Muscle layer of colon (tissue), 2 donors: ENCODE measurements around the gene ABCA3.

ENCODE experiments used
- H3K27ac ChIP-seq: one replicate; pipeline ENCODE4 v1.7.0; 2013; ENCODE audit warnings: low read depth, mild to moderate bottlenecking, low read length, moderate library complexity
- H3K27me3 ChIP-seq, 2 donors: one replicate each; pipeline ENCODE4 v1.7.0; 2013; ENCODE audit warnings: low read length in 2 of 2, mild to moderate bottlenecking in 2 of 2; ENCODE audit not compliant: insufficient read depth in 2 of 2, control insufficient read depth in 1 of 2
- H3K36me3 ChIP-seq: one replicate; pipeline ENCODE4 v1.7.0; 2013; ENCODE audit warnings: mild to moderate bottlenecking, low read length; ENCODE audit not compliant: insufficient read depth
- H3K4me1 ChIP-seq: one replicate; pipeline ENCODE4 v1.7.0; 2013; ENCODE audit warnings: mild to moderate bottlenecking, low read length; ENCODE audit not compliant: insufficient read depth
- H3K4me3 ChIP-seq, 2 donors: one replicate each; pipeline ENCODE4 v1.7.0; 2013; ENCODE audit warnings: low read length in 2 of 2, low read depth in 1 of 2, mild to moderate bottlenecking in 1 of 2, moderate library complexity in 1 of 2
- H3K9ac ChIP-seq: one replicate; pipeline ENCODE4 v1.7.0; 2013; ENCODE audit warnings: low read length
- H3K9me3 ChIP-seq: one replicate; pipeline ENCODE4 v1.7.0; 2013; ENCODE audit warnings: mild to moderate bottlenecking, low read length
- donor health status: abdominal sarcoma.
- donor health status: Adenocarcinoma of cecum.

The ABCA3 gene

DNA sequence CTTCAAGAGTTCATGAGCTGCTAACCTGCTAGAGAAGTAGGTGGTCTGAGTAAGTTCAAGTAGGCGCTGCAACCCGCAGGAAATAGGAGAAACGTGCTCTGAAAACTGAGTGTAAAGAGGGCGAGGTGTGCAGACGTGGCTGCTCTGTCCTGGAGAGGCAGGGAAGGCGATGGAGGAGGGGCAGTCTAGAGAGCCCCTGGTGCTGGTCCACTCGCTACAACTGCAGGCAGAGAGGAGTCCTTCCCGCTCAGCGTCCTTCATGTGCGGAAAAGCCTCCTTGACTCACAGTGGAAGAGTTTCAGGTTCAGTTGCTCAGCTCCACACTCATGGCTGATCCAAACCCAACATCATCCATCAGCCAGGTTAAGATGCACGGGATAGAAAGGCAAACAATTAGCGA, 12.1 kb downstream of the ABCA3 start:
- peaks cover 15% of the 10 kb centered on the region for H3K36me3 ChIP-seq
- H3K4me1 ChIP-seq, result no peaks in the 10 kb centered on the region
- H3K9ac ChIP-seq, result no peak overlapping the region
- H3K4me3 ChIP-seq, result no peak overlapping the region
- no peaks in the 10 kb centered on the region for H3K9me3 ChIP-seq
- no peaks in the 10 kb centered on the region for H3K27me3 ChIP-seq
- no peak overlapping the region for H3K27ac ChIP-seq

DNA sequence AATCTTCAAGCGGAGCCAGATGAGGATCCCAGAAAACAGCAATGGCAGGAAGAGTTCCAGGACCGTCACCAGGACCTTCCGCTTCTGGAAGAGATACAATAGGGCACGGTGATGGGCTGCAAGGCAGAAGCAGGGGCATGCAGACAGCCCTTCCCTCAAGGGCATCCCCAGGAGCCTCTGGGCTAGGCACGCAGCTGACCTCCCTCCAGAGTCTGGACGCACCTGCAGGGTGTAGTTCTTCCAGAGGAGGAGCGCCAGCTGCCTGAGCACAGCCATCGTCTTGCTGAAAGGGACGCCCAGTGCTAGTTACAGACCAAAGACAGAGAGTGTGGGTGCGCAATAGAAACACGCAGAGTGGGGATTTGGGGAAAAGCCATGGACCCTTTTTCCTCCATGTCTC, 14.3 kb downstream of the ABCA3 start:
- Histone ChIP-seq H3K9me3 (no peaks in the 10 kb centered on the region), H3K27me3 (no peaks in the 10 kb centered on the region), H3K27ac (no peak overlapping the region), H3K9ac (no peak overlapping the region), H3K4me3 (no peak overlapping the region), H3K4me1 (no peaks in the 10 kb centered on the region), H3K36me3 (peaks cover 19% of the 10 kb centered on the region)

DNA sequence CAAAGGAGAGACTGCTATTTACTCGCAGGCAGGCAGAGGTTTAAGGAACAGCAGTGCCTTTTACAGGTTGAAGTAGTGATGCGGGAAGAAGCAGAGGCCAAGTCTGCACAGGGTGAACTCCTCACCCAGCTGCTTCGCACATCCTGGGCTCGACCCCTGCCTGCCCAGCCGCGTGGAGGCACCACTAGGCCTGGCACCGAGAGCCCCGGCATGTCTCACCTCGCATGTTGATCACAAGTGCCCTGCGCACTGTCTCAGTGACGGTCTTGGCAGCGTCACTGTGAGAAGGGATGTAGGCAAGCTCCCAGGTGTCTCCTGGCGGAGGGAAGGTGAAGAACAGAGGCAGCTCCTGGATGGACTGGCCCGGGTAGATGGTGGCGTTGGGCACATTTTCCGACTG, 14.7 kb downstream of the ABCA3 start:
- H3K36me3 ChIP-seq, result peaks cover 23% of the 10 kb centered on the region
- no peak overlapping the region for H3K4me3 ChIP-seq

DNA sequence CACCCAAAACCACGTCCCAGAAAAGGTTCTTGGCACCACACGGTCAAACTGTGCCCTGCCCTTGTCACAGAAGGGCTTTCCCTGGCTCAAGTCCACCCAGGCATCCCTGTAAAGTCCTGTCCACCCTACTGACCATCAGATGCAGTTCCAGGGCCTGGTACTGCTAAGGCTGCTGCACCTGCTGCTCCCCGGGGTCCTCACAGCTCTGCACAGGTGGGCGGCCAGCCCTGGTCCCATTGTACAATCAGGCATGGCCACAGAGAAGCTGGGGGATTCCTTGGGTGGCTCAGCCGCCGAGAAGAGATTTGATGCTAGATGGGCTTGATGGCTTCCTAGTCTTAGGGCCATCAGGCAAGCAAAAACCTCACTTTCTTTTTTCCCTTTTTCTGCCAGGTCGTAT, 15.3 kb downstream of the ABCA3 start:
- H3K27ac ChIP-seq, result no peak overlapping the region
- no peak overlapping the region for H3K9ac ChIP-seq
- H3K36me3 ChIP-seq, result peaks cover 24% of the 10 kb centered on the region

More for the DNA sequence above, 14.7 kb downstream of the ABCA3 start:
- Histone ChIP-seq H3K27me3 (no peaks in the 10 kb centered on the region), H3K9me3 (no peaks in the 10 kb centered on the region), H3K9ac (no peak overlapping the region), H3K27ac (no peak overlapping the region), H3K4me1 (no peaks in the 10 kb centered on the region)

DNA sequence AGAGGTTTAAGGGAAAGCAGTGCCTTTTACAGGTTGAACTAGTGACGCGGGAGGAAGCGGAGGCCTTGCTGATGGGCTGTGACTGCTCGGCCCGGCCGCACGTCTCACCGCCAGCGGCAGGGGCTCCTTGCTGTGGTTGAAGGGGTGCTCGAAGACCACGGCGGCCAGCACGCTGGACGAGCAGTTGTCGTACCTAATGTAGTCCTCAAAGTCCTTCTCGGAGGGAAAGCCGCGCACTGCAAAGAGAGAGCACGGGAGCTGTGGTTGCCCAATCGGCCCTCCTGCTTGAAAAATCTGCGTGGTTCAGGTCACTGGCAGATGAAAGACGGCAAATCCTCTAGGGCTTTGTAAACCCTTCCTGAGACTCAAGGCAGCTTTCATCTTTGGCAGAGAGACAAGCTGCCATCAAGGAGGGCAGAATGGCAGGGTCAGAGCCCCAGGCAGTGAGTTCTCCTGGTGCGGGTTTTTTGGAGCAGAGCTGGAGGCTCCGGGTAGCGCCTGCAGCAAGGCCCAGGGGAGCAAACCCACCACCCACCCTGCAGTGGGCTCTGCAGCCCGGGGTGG, 16.1 kb downstream of the ABCA3 start:
- Histone ChIP-seq H3K27ac (no peak overlapping the region), H3K36me3 (peaks cover 24% of the 10 kb centered on the region), H3K4me1 (no peaks in the 10 kb centered on the region), H3K9me3 (no peaks in the 10 kb centered on the region), H3K27me3 (no peaks in the 10 kb centered on the region), H3K4me3 (no peak overlapping the region), H3K9ac (no peak overlapping the region)

More for the DNA sequence above, 15.3 kb downstream of the ABCA3 start:
- no peaks in the 10 kb centered on the region for H3K9me3 ChIP-seq
- H3K4me3 ChIP-seq, result no peak overlapping the region
- H3K4me1 ChIP-seq, result no peaks in the 10 kb centered on the region
- H3K27me3 ChIP-seq, result no peaks in the 10 kb centered on the region

DNA sequence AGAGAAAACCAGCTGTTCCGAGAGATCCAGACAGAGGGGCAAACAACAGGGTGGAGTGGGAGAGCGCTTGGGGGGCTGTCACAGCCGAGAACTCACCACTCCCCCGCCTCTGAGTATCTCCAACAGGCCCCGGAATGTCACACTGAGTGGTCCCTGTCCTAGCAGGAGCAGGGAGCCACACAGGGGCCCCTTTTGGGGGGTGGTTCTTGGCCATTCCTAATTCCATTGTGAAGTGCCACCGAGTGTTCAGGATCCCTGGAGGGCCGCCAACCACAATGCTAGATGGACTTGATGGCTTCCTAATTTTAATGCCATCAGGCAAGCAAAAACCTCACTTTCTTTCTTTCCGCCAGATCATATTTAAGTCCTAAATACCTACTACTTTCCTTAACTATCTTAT, 16.8 kb downstream of the ABCA3 start:
- Histone ChIP-seq H3K9ac (no peak overlapping the region), H3K9me3 (no peaks in the 10 kb centered on the region), H3K4me1 (no peaks in the 10 kb centered on the region), H3K36me3 (peaks cover 24% of the 10 kb centered on the region), H3K4me3 (no peak overlapping the region), H3K27ac (no peak overlapping the region), H3K27me3 (no peaks in the 10 kb centered on the region)

DNA sequence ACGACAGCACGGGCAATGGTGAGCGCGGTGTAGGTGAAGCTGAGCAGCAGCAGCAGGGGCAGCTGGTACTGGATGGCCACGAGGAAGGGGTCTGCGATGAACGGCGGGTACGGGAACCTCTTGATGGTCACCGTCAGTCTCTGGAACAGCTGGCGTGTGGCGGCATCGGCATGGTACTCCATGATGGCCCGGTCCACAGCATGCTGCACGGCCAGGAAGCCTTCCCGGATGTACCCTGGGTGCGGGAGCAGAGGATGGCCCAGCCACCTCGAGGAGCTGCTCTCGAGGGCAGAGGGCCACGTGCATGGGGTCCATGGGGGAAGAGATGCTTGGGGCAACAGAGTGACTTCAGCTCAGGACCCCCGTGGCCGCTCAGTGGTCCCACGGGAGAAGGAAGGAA, 20.9 kb downstream of the ABCA3 start:
- no peak overlapping the region for H3K4me3 ChIP-seq
- H3K9ac ChIP-seq, result no peak overlapping the region
- H3K9me3 ChIP-seq, result no peaks in the 10 kb centered on the region
- peaks cover 9% of the 10 kb centered on the region for H3K36me3 ChIP-seq
- no peaks in the 10 kb centered on the region for H3K27me3 ChIP-seq
- no peaks in the 10 kb centered on the region for H3K4me1 ChIP-seq
- no peak overlapping the region for H3K27ac ChIP-seq

DNA sequence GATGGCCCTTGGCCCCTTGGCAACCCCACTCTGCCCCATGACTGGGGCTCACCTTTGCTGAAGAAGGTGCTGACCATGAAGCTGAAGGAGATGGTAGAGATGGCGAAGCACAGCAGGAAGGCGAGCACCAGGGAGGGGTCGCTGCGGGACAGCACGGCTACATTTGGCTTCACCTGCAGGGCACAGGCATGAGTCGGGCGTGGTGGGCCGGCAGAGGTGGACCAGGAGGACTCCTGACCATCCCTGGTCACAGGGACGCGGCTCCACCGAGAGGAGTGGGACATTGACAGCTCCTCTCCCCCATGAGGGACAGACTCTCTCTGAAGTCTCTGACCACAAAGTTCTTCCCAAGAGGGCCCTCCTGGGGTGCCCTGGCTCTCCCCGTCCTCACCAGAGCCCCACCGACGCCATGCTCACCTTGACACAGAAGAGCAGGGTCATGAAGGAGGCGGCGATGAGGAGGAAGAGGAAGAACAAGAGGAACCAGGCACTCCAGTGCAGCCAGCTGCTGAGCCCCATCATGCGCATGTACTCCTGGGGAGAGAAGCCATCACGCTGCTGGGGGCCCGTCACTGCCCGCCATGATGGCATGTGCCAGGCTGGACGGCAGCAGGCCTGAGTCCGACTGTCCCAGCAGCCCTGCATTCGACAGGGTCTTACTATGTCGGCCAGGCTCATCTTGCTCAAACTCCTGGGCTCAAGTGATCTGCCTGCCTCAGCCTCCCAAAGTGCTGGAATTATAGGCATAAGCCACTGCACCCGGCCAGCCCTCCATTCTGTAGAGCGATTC, 23.1 kb downstream of the ABCA3 start:
- H3K36me3 ChIP-seq, result peaks cover 9% of the 10 kb centered on the region

DNA sequence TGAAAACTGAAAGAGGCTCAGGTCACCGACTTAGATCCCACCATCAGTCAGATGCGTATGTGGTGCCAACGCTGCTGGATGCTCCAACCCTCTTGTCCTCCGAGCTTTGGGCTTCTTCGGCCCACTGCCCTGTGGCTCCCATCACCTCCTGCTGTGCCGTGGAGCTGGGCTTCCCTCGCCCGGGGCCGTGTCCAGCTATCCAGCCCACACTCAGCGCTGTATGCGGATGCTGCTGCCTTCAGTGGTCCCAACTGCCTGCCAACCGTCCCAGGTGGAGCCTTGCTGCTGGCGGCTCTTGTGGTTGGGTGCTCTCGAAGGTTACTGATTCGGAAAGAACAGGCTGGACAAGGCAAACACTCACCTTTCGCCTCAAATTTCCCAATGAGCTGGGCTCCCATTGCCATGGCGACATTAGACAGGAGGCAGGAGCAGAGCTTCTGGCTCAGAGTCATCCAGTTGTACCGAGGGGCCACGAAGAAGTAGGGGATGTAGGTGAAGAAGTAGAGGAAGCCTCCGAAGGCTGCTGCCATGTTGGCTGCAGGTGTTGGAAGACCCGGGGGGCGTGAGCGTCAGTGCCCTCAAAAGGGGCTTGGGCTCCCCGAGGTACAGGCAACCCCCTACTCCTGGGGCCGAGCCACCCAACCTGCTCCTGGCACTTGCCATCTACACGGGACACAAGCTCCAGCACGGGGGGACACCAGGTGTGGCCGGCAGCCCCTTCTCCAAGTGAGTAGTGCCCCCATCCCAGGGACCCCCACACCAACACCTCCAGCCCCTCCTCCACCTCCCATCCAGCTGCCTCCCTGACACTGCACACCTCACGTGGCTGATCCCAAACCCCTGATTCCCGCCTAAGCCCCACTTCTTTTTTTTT, 32.2 kb downstream of the ABCA3 start:
- no peak overlapping the region for H3K9ac ChIP-seq
- H3K9me3 ChIP-seq, result no peaks in the 10 kb centered on the region
- H3K27me3 ChIP-seq, result no peaks in the 10 kb centered on the region
- H3K4me3 ChIP-seq, result no peak overlapping the region
- H3K4me1 ChIP-seq, result no peaks in the 10 kb centered on the region
- H3K36me3 ChIP-seq, result no peaks in the 10 kb centered on the region
- no peak overlapping the region for H3K27ac ChIP-seq

More for the DNA sequence above, 23.1 kb downstream of the ABCA3 start:
- Histone ChIP-seq H3K4me3 (no peak overlapping the region), H3K9ac (no peak overlapping the region), H3K27ac (no peak overlapping the region), H3K4me1 (no peaks in the 10 kb centered on the region), H3K9me3 (no peaks in the 10 kb centered on the region), H3K27me3 (no peaks in the 10 kb centered on the region)

DNA sequence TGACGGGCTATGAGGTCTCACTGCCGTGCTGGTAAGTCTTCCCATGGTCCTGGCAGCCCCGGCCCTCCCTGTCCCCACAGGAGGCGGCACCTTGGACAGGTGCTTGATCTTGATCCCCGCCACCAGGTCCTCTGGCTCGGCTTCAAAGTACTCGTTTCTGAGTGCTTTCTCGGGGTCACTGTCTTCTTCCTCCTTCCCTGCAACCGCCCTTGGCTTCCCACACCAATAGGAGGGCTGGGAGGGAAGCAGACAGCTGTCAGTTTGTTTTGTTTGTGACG, 40.7 kb downstream of the ABCA3 start:
- no peaks in the 10 kb centered on the region for H3K4me1 ChIP-seq
- H3K27ac ChIP-seq, result no peak overlapping the region
- peaks cover 12% of the 10 kb centered on the region for H3K36me3 ChIP-seq
- H3K9ac ChIP-seq, result no peak overlapping the region
- H3K27me3 ChIP-seq, result no peaks in the 10 kb centered on the region
- no peak overlapping the region for H3K4me3 ChIP-seq
- no peaks in the 10 kb centered on the region for H3K9me3 ChIP-seq

DNA sequence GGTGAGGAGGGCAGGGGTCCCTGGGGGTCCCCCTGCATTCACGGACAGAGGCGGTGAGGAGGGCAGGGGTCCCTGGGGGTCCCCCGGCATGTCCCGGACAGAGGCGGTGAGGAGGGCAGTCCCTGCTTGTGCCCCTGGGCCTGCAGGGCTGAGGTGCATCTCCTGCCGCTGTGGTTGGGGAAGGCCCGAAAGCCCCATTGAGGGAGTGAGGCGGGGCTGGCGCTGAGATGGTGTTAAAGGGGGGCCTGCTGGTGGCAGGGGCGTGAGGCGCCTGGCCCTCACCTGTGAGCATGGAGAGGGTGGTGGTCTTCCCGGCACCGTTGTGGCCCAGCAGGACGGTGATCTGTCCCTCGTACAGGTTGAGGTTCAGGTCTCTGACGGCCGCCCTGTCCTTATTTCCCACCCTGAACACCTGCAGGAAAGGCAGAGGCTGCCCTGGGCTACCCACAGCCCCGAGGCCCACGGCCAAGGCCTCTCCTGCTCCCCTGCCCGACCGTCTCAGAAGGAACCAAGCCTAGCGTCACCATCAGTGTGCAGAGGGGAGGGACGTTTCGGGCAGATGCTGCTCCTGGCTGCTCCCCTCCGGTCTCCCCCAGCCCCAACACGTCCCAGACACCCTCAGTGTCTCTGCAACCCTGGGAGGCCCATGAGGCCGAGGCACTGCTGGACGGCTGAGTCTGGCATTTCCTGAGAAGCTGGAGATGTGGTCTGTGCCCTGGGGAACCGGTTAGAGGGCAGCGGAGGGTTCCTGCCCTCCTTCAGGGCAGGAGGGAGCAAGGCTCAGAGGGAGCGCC, 41.2 kb downstream of the ABCA3 start:
- no peaks in the 10 kb centered on the region for H3K4me1 ChIP-seq
- H3K4me3 ChIP-seq, result no peak overlapping the region
- H3K27ac ChIP-seq, result no peak overlapping the region
- H3K36me3 ChIP-seq, result peaks cover 12% of the 10 kb centered on the region
- no peaks in the 10 kb centered on the region for H3K9me3 ChIP-seq
- H3K9ac ChIP-seq, result no peak overlapping the region
- H3K27me3 ChIP-seq, result no peaks in the 10 kb centered on the region
